ENCODE data around the gene TRIM2. TPM values are rescaled to one million over a fixed set of nuclear protein-coding genes. Genes with fewer than 3 reads are reported as not detected.
A peak's percentile ranks its signal among the peaks of the same experiment; 100 is the strongest.

The TRIM2 gene
- total RNA-seq, 1 experiment from 2014 or later, result 11.0 TPM

GRCh38 chr4:153332936-153333335 lies 128.7 kb downstream of the TRIM2 start:
- no peak for DNase-seq (ENCODE audit: low read depth)

GRCh38 chr4:153333874-153334273 lies 129.6 kb downstream of the TRIM2 start:
- no peak for DNase-seq (ENCODE audit: low read depth)

DNA sequence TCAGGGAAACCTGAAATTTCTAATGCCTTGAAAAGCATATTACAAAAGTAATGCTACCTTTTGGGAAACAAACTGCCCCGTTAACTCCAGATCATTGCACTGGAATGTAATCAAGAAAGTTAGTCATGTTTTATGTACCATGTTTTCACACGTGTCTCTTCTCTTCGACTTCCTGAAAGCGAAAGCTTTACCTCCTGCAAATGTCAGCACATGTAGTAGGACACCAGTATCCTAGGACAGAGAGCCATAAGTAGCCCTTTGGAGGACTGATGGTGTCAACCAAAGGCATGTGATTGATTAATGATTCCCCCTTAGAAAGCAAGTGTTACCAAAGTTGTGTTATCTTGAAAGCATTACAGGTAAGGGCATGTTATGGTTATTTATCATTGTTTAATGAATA lies 131.4 kb downstream of the TRIM2 start:
- DNase-seq (ENCODE audit: low read depth), result no peak

DNA sequence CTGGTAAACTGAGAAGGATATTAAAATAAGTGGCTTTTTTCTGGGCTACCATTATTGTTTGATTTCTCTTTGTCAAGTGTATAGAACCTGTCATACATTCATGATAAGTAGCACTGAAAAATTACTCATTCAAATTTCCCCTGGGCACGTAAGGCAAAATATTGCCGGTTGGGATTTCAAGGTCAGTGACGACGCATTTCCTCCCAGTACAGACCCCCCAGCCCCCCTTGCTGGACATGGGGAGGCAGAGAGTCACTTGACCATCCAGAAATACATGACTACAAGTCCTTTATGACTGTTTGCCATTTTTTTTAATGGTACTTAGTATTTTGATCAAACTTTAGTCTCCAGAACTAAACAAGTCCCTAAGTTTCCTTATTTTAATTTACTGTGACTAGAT lies 133.4 kb downstream of the TRIM2 start:
- DNase-seq (ENCODE audit: low read depth), result no peak

- DNase-seq (ENCODE audit: low read depth), result peak; percentile 68
These were observed 137.4 kb downstream of the TRIM2 start for GRCh38 chr4:153341575-153342090.

DNA sequence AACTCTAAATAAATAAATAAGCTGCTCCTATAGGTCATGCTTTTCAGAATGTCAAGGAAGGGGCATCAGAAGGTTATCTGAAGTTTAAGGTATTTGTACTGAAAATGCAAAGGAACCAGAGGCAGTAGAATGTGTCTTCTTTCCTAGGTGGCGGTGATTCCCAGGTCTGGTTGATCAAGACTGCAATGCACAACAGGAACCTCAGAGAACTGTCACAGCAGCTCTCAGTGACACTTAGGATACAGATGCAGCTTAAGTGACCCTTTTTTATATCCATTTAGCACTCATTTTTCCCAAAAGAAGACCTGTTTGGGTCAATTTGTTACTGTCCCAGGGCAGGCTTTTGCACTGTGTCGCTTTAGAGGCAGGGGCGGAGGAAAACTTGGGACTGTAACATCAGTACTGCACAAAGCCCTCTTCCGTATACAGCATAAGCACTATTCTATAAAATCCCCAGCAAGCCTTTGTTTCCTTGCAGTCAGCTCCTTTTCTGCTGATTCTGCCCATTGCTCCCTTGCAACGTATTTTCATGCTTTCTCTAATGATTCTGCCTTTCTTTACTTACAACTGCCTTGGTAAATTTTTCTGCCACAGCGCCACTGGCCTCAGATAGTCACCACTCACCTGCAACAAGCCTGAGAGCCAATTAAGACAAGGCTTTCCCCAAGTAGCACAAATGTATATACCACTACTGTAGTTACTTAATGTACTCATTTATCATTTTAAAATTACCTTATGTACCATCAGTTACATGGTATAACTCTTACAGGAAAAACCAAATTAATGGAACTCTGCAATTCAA lies 138.7 kb downstream of the TRIM2 start:
- DNase-seq (ENCODE audit: low read depth), result no peak

DNA sequence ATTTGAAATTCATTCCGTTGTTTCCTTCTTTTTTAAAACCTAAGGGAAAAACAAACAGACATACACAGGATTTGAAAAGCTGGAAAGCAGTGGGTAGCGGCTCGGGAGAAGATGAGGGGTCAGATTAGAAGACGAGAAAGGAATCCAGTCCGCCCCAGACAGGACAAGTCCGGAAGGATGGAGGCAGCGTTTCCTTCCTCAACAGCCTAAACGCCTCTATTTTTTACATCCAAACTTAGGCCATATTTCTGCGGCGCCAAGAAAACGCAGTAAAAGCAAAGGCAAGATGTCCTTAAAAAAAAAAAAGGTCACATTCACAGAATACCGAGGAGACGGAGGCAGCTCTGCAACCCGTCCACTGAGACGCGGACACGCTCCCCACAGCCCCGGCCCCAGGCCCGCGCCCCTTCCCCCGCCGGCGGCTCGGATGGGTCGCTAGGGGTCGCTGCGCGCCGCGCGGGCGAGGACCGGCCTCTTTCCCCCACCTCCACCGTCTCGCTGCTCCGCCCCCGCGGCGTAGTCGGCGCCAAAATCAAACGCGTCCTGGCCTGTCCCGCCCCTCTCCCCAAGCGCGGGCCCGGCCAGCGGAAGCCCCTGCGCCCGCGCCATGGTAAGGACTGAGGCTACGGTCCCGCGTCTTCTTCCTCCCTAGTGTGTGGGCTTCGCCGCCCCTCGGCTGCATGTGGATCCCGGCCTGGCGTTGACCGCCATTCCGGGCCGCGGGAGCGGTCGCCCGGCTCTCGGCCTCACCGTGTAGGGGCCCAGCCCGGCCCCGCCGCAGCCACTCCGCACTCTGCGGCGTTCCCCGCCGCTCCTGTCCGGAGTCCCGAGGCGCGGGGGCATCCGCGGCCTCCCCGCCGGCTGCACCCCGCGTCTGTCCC lies 140.1 kb downstream of the TRIM2 start, which contains the start of gene MND1:
Gene MND1 (plus strand): TSS at position 558 of the 881 bp plus-strand sequence. CDS start 50 bp downstream, at position 608.
- DNase-seq (ENCODE audit: low read depth), result peak; percentile 76

DNA sequence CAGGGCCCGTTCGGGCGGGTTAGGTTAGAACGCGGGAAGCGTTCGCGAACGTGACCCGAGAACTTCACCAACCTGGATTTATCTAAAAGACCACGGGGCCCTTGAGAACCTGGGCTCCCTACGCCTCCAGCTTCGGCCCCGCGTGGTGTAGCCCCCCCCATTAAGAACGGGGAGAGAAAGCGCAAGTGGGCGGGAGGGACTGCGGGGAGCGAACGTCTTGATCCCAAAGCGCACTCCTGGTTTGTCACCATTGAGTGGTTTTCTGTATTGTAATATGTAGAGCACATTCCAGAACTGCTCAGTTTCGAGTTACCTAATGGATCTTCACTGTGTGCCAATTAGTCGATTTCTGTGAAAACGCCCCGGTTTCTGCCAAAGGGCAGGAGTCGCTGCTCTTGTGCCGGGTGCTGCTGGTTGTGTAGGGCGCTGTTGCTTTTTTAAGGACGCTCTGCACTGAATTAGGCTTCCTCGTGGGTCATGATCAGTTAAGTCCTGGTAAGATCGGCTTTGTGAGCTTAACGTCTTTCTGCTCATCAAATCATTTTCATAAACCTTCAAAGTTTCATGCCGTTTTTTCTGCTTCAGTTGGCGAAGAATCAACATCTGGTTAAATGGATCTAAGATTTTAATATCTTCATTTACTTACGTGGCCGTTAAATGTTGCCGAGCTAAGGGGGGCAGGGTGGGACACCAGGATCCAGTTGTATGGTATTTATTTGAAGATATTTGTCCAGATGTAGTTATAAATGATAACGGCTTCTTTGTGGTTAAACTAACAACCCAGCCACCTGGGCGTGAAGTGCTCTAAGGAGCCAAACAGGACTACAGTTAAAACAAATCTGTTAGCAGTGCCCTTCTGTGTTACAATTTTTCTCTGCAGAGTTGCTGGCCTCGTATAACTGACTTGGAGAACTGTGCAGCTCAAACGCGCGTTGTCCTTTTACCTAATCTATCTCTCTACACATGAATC lies 141.1 kb downstream of the TRIM2 start:
- DNase-seq (ENCODE audit: low read depth), result peak; percentile 69

DNA sequence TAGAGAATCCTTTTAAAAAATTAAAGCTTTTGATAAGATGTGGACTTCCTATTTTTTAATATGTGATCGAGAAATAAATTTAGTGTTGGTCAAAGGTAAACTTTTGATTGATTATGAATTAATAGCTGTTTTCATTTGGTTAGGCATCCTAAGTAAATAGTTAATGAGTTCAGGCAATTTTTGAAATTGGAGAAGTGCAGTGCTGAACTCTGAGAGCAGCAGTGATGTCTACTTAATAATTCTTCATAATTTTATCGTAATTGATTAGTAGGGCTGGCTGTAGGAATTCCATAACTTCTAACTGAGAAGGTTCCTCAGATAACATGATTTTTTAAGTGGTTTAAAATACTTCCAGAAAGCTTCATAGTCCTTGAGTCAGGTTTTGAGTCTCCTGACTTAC lies 141.8 kb downstream of the TRIM2 start:
- DNase-seq (ENCODE audit: low read depth), result no peak

GRCh38 chr4:153346563-153346962 lies 142.3 kb downstream of the TRIM2 start:
- no peak for DNase-seq (ENCODE audit: low read depth)

DNA sequence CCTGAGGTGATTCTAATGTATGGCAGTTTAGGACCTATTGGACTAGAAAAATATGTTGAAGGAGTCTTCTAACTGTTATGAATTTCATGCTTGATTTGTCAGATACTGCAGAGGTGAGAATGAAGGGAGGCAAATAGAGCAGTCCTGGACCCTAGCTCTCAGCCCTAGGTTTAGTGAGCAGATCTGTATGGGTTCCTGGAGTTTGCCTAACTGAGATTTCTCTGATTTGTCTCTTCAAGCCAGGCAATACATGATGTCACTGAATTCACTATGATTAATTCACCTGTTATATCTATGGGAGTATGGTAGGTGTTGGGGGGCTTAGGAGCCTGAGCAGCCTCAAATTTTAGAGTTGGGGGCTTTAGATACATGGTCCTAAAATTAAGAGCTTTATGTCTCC lies 142.9 kb downstream of the TRIM2 start:
- DNase-seq (ENCODE audit: low read depth), result no peak

GRCh38 chr4:153348006-153348405 lies 143.8 kb downstream of the TRIM2 start:
- DNase-seq (ENCODE audit: low read depth), result no peak

GRCh38 chr4:153349206-153349805 lies 145.1 kb downstream of the TRIM2 start:
- no peak for DNase-seq (ENCODE audit: low read depth)

GRCh38 chr4:153362184-153362583 lies 157.9 kb downstream of the TRIM2 start:
- DNase-seq (ENCODE audit: low read depth), result no peak

- peak; percentile 55 for DNase-seq (ENCODE audit: low read depth)
These were observed 159.8 kb downstream of the TRIM2 start for GRCh38 chr4:153364061-153364460.

GRCh38 chr4:153365003-153365402 lies 160.8 kb downstream of the TRIM2 start:
- DNase-seq (ENCODE audit: low read depth), result no peak

DNA sequence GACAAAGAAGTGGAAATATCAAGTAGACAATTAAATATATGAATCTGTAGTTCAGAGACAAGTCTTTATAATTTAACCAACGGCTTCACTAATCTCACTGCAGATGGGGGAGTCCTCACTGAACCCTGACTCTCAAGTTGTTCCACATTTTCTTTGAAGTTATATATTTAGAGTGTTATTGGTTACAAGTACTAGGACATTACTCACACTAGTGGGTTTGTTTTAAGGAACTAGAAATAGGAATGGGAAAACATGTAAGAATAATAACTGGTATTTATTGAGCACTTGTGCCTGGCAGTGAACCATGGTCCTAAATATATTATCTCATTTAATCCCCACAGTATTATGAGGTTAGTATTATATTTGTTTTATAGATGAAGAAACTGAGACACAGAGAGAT lies 162.2 kb downstream of the TRIM2 start:
- no peak for DNase-seq (ENCODE audit: low read depth)

DNA sequence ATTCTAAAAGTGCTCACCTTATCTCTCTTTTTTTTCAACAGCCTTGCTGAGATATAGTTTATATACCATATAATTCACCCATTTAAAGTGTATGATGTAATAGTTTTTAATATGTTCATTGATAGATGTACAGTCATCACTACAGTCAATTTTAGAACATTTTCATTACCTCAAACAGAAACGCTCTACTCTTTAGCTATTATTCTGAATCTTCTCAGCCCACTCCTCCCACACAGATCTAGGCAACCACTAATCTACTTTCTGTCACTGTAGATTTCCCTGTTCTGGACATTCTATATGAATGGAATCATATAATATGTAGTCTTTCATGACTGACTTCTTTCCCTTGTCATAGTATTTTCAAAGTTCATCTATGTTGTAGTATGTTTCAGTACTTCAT lies 162.8 kb downstream of the TRIM2 start:
- DNase-seq (ENCODE audit: low read depth), result no peak

GRCh38 chr4:153369021-153369420 lies 164.8 kb downstream of the TRIM2 start:
- no peak for DNase-seq (ENCODE audit: low read depth)

DNA sequence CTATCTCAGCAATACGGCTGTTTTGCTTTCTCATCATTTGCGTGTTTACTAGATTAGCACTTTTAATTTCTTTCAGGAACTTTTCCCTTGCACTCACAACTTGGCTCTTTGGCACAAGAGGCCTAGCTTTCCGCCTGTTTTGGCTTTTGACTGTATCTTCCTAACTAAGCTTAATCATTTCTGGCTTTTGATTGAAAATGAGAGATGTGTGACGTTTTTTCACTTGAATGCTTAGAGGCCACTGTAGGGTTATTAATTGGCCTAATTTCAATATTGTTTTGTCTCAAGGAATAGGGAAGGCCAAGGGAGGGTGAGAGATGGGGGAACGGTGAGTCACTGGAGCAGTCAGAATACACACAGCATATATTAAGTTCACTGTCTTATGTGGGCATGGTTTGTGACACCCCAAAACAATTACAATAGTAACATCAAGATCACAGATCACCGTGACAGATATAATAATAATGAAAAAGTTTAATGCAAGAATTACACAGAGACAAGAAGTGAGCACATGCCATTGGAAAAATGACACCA lies 167.5 kb downstream of the TRIM2 start:
- no peak for DNase-seq (ENCODE audit: low read depth)
